ENCODE results near the gene B4GALNT3.

B4GALNT3 gene

GRCh38 chr12:468671-469389, 9.1 kb downstream of the B4GALNT3 start:
- no peak for FAIRE-seq

- no peak for FAIRE-seq
Measured at GRCh38 chr12:470133-470532, 10.4 kb downstream of the B4GALNT3 start.

GRCh38 chr12:473198-473597, 13.5 kb downstream of the B4GALNT3 start:
- no peak for FAIRE-seq

- no peak for FAIRE-seq
Measured at GRCh38 chr12:473863-474577, 14.3 kb downstream of the B4GALNT3 start.

DNA sequence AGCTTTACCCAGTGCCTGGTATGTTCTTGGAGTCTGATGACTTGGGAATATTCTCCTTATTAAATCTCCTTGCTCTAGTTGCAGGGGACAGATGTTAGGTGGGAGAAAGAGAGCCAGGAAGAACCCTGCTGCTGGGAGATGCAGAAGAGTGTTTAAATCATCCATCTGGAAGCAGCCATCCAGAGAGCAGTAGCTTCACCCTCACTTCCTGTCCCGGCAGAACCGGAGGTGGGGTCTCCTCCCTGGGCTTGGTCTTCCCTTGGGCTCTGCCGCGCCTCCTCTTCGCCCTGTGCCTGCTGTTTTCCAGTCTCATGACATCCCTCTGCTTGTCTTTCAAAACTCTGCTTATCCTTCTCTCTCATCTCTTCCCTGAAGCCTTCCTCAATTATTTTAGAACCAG, 15.5 kb downstream of the B4GALNT3 start:
- peak; percentile 61 for FAIRE-seq

DNA sequence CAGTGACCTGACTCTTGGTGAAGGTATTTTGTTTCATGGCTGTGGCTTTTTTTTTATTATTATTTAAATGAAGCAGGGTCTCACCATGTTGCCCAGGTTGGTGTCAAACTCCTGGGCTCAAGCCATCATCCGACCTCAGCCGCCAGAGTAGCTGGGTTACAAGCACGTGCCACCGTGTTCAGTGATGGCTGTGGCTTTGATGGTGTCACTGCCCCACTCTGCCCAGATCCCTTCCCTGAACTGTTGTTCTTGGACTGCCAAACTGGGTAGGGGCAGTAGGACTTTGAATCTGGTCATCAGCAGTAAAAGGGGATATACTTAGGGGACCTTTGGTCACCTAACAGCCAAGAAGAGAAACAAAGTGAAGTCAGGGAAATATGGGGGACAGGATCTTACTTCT, 19.4 kb downstream of the B4GALNT3 start:
- no peak for FAIRE-seq

GRCh38 chr12:480831-481816, 21.4 kb downstream of the B4GALNT3 start:
- FAIRE-seq = no peak

DNA sequence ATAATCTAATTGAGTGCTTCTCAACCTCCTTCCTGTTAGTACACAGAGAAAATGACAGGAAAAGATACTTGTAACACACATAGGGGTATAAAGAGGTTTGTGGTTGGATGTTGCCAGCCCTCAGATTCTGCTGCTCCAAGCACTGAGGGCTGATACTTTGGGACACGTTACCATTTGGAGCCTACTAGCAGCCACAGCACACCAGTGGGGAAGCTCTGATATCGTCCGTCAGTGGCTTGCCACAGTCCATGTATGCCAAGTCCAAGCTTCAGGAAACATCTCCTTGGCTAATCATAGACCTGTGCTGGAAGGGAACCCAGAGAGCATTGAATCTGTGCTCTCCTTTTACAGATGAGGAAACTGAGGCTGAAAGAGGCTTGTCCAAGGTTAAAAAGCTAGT, 22.3 kb downstream of the B4GALNT3 start:
- FAIRE-seq = no peak

DNA sequence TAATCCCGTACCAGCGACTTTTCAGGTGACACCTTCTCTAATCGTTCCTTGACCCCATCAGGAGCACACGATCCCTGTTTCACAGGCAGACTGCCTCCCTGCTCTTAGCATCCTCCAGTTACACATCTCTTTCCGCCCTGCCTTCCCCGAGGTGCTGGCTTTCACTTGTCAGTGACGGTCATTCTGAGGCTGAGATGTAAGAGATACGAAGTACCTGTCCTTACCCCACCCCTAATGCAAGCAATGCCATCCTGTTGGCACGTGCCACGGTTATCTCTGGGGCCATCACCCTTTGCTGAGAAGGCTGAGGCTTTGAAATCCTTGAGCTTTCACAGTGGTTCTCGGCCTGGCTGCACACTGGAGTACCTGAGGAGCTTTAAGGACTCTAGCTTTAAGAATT, 24.4 kb downstream of the B4GALNT3 start:
- FAIRE-seq = no peak

- FAIRE-seq = no peak
Measured at GRCh38 chr12:490260-490659, 30.5 kb downstream of the B4GALNT3 start.

- no peak for FAIRE-seq
Measured at GRCh38 chr12:495466-495865, 35.7 kb downstream of the B4GALNT3 start.

DNA sequence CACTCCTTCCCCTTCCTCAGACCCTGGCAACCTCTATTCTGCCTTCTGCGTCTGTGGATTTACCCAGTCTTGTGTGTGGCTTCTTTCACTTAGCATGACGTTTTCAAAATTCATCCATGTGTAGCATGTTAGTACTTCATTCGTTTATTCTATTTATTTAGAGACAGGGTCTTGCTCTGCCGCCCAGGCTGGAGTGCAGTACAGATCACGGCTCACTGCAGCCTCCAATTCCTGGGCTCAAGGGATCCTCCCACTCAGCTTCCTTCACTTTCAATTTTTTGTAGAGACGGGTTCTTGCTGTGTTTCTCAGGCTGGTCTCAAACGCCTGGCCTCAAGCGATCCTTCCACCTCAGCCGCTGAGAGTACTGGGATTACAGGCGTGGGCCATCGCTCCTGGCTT, 37.0 kb downstream of the B4GALNT3 start:
- no peak for FAIRE-seq

DNA sequence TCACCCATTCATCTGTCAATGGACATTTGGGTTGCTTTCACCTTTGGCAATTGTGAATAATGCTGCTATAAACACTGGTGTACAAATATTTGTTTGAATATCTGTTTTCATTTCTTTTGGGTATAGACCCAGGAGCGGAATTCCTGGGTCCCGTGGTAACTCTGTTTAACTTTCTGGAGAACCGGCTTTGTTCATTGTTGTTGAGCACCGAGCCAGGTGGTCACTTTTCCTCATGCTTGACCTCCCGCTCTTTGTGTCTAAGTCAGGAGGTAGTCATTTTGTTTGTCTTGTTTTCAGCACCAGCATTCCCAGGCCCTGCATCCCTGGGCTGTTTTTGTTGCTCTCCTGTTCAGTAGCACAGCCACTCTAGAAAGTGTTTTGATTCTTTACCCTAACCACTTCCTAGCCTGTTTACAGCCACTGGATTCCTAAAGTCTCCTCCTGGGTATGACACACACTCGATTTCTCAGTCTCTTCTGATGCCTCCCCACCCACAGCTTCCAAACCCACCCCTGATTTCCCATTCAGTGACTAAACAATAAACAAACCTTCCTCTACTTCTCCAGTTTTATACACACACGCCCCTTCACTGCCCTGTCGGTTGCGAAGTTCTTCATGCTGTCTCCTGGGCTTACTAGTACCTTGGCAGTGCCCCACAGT, 37.9 kb downstream of the B4GALNT3 start:
- no peak for FAIRE-seq

DNA sequence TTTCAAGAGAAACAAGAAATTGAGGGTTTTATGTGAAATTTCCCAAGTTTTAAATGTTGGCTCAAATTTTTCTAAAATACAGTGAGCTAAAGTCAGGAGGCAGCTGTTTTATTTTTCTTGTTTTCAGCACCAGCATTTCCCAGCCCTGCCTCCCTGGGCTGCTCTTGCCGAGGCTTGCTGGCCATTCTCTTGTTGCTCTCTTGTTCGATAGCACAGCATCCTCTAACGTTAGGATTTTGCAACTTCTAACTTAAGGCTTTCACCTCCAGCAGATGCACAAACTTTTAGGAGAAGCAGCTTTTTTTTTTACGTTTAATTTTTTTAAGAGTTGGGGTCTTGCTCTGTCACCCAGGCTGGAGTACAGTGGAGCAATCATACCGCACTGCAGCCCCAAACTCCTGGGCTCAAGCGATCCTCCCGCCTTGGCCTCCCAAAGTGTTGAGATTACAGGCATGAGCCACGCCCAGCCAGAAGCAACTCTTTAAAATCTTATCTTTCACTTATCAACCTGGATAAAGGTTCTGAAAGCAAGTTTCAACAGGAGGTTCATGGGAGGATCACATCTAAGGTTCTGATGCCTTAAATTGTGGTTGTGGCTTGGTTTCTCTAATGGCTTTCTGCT, 40.2 kb downstream of the B4GALNT3 start:
- no peak for FAIRE-seq

GRCh38 chr12:501722-502447, 42.1 kb downstream of the B4GALNT3 start:
- FAIRE-seq = no peak

GRCh38 chr12:503111-503761, 43.5 kb downstream of the B4GALNT3 start:
- peak; percentile 36 for FAIRE-seq

DNA sequence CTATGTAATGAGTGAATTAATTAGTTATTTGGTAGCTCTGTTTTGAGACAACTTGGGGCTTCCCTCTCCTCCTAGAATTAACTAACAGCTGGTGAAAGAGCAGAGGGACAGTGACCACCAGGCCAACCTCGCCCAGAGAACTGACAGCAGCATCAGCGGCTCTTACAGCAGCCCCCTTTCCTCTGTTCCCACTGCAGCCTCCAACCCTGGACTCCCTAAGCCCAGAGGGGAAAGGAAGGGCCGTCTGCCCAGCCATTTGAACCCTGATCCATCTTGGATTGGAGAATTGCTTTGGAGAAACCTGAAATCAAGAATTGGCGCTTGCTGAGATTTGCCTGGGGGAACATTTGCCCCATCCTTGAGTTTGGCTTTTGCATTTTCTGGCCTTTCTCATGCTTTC, 45.5 kb downstream of the B4GALNT3 start:
- FAIRE-seq = no peak

DNA sequence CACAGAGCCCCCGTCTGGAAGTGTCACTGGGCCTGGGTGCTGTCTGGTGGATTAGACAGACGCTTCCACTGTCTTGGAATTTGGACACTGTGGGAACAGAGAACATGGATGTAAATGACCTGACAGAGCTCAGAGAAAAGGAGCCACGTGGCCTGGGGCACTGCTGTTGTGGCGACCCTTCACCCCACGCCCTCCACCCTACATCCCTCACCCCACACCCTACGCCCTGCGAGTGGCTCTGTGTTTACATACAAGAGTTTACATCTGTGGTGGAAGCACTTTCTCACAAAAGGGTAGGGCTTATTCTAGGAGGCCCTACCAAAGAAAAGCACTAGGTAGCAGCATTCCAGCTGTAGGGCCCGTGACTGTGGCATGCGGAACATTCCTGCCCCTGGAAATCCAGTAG, 47.7 kb downstream of the B4GALNT3 start:
- FAIRE-seq = no peak

DNA sequence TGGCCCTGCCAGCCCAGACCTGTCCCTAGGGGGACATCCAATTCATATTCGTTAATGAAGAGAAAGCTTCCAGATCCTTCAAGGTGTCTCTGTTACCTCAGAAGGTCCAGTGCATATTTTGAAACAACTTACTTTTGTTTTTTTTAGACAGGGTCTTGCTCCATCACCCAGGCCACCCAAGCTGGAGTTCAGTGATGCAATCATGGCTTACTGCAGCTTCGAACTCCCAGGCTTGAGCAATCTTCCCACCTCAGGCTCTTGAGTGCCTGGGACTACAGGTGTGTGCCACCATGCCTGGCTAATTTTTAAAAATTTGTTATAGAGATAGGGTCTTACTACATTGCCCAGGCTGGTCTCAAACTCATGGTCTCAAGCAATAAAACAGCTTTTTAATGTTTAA, 48.4 kb downstream of the B4GALNT3 start:
- FAIRE-seq = no peak

GRCh38 chr12:508795-509194, 49.1 kb downstream of the B4GALNT3 start:
- FAIRE-seq = no peak

DNA sequence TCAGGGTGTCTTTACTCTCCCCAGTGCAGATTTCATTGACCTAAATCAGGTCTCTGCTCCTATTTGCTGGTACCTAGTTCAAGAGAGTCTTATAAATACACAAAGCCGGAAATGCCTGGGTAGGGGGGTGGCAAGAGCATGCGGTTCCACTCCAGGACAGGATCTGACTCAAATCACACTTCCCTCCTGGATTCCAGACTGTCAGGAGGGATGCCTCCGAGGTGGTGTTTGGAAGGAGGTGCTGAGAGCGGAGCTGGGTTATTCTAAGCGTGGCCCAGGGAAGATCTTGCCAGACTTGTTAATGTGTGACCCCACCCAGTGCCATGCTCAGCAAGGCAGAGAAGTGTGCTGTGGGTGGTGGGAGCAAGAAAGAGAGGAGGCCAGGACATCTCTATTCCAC, 49.8 kb downstream of the B4GALNT3 start:
- no peak for FAIRE-seq

All from islet of Langerhans (tissue), 1 donor.